Measurements from ENCODE around the gene CA5B. TPM values are rescaled to one million over a fixed set of nuclear protein-coding genes. Genes with fewer than 3 reads are reported as not detected.
"Not testable (repeated sequence)": the region's sequence is repeated elsewhere in the genome, so short reads cannot be mapped to it uniquely, and the experiment has no call there.

CA5B gene
- total RNA-seq, 1 donor from 2014 or later, result 7.5 TPM

GRCh38 chrX:15745179-15745578 is 7.1 kb downstream of the CA5B start:
- Mint-ChIP-seq H3K36me3 (ENCODE audit: low read depth) (peaks cover 4% of the 10 kb centered on the region), H3K9me3 (ENCODE audit: low read depth) (no peaks in the 10 kb centered on the region), H3K27me3 (ENCODE audit: low read depth) (no peaks in the 10 kb centered on the region), H3K27ac (ENCODE audit: unreplicated experiment) (no peak overlapping the region), H3K4me1 (ENCODE audit: low read depth) (peaks cover 8% of the 10 kb centered on the region), H3K4me3 (ENCODE audit: unreplicated experiment) (no peak overlapping the region)
- DNase-seq (ENCODE audit: low spot score), result no peak
- no peak for TF ChIP-seq CTCF (IDR thresholded peaks at IDR 0.05)

- H3K9me3 Mint-ChIP-seq (ENCODE audit: low read depth); H3K36me3 Mint-ChIP-seq (ENCODE audit: low read depth); H3K4me3 Mint-ChIP-seq (ENCODE audit: unreplicated experiment); DNase-seq (ENCODE audit: low spot score); H3K27me3 Mint-ChIP-seq (ENCODE audit: low read depth); H3K27ac Mint-ChIP-seq (ENCODE audit: unreplicated experiment): not testable (repeated sequence)
- H3K4me1 Mint-ChIP-seq (ENCODE audit: low read depth), result peaks cover 23% of the 10 kb centered on the region
These were observed 8.6 kb downstream of the CA5B start for GRCh38 chrX:15746651-15747050.

GRCh38 chrX:15747626-15748173 is 9.6 kb downstream of the CA5B start:
- peaks cover 27% of the 10 kb centered on the region for H3K4me1 Mint-ChIP-seq (ENCODE audit: low read depth)

GRCh38 chrX:15748841-15749240 is 10.8 kb downstream of the CA5B start:
- H3K9me3 Mint-ChIP-seq (ENCODE audit: low read depth), result no peaks in the 10 kb centered on the region
- no peaks in the 10 kb centered on the region for H3K27me3 Mint-ChIP-seq (ENCODE audit: low read depth)
- no peak for DNase-seq (ENCODE audit: low spot score)
- no peak overlapping the region for H3K4me3 Mint-ChIP-seq (ENCODE audit: unreplicated experiment)
- TF ChIP-seq CTCF (IDR thresholded peaks at IDR 0.05), result no peak
- peaks cover 27% of the 10 kb centered on the region for H3K4me1 Mint-ChIP-seq (ENCODE audit: low read depth)
- H3K27ac Mint-ChIP-seq (ENCODE audit: unreplicated experiment), result no peak overlapping the region
- H3K36me3 Mint-ChIP-seq (ENCODE audit: low read depth), result peaks cover 4% of the 10 kb centered on the region

More at GRCh38 chrX:15747626-15748173, 9.6 kb downstream of the CA5B start:
- H3K36me3 Mint-ChIP-seq (ENCODE audit: low read depth), result peaks cover 4% of the 10 kb centered on the region
- no peak for DNase-seq (ENCODE audit: low spot score)
- H3K27me3 Mint-ChIP-seq (ENCODE audit: low read depth), result no peaks in the 10 kb centered on the region
- H3K9me3 Mint-ChIP-seq (ENCODE audit: low read depth), result no peaks in the 10 kb centered on the region
- TF ChIP-seq CTCF (IDR thresholded peaks at IDR 0.05), result no peak
- no peak overlapping the region for H3K27ac Mint-ChIP-seq (ENCODE audit: unreplicated experiment)
- no peak overlapping the region for H3K4me3 Mint-ChIP-seq (ENCODE audit: unreplicated experiment)

- Mint-ChIP-seq H3K4me3 (ENCODE audit: unreplicated experiment) (no peak overlapping the region), H3K27ac (ENCODE audit: unreplicated experiment) (peak overlapping the region; percentile 93)
These were observed 11.9 kb downstream of the CA5B start for GRCh38 chrX:15749642-15750610.

More at GRCh38 chrX:15749642-15750610, 11.9 kb downstream of the CA5B start:
- no peak for TF ChIP-seq CTCF (IDR thresholded peaks at IDR 0.05)
- no peaks in the 10 kb centered on the region for H3K9me3 Mint-ChIP-seq (ENCODE audit: low read depth)
- DNase-seq (ENCODE audit: low spot score), result no peak
- H3K27me3 Mint-ChIP-seq (ENCODE audit: low read depth), result no peaks in the 10 kb centered on the region
- no peaks in the 10 kb centered on the region for H3K36me3 Mint-ChIP-seq (ENCODE audit: low read depth)
- H3K4me1 Mint-ChIP-seq (ENCODE audit: low read depth), result peaks cover 27% of the 10 kb centered on the region

All from chondrocyte (in vitro differentiated cells).